Measurements from ENCODE around the gene DMD.

DMD gene

GRCh38 chrX:31252133-31252532 is 1959.2 kb downstream of the DMD start:
- no peak for DNase-seq

GRCh38 chrX:31251336-31251735 is 1960.0 kb downstream of the DMD start:
- DNase-seq, result no peak

GRCh38 chrX:31245714-31246113 is 1965.6 kb downstream of the DMD start:
- no peak for DNase-seq

GRCh38 chrX:31243804-31244203 is 1967.5 kb downstream of the DMD start:
- DNase-seq, result no peak

- no peak for DNase-seq
Observed at GRCh38 chrX:31240982-31241381, 1970.4 kb downstream of the DMD start.

GRCh38 chrX:31237189-31237588 is 1974.2 kb downstream of the DMD start:
- DNase-seq, result no peak

GRCh38 chrX:31236231-31236630 is 1975.1 kb downstream of the DMD start:
- DNase-seq, result no peak

GRCh38 chrX:31233941-31234496 is 1977.3 kb downstream of the DMD start:
- no peak for DNase-seq

- DNase-seq, result no peak
Observed at GRCh38 chrX:31232506-31232905, 1978.8 kb downstream of the DMD start.

- no peak for DNase-seq
Observed at GRCh38 chrX:31228909-31229308, 1982.4 kb downstream of the DMD start.

GRCh38 chrX:31228415-31228832 is 1982.9 kb downstream of the DMD start:
- DNase-seq, result no peak

GRCh38 chrX:31227250-31227649 is 1984.1 kb downstream of the DMD start:
- no peak for DNase-seq

GRCh38 chrX:31225819-31226218 is 1985.5 kb downstream of the DMD start:
- DNase-seq, result no peak

GRCh38 chrX:31224381-31225012 is 1986.9 kb downstream of the DMD start:
- no peak for DNase-seq

- DNase-seq, result no peak
Observed at GRCh38 chrX:31223817-31224216, 1987.5 kb downstream of the DMD start.

GRCh38 chrX:31222946-31223345 is 1988.4 kb downstream of the DMD start:
- DNase-seq, result no peak

- DNase-seq, result no peak
Observed at GRCh38 chrX:31219174-31219573, 1992.2 kb downstream of the DMD start.

GRCh38 chrX:31217084-31217483 is 1994.3 kb downstream of the DMD start:
- DNase-seq, result no peak

- no peak for DNase-seq
Observed at GRCh38 chrX:31215277-31215815, 1996.0 kb downstream of the DMD start.

GRCh38 chrX:31213941-31214340 is 1997.4 kb downstream of the DMD start:
- no peak for DNase-seq

GRCh38 chrX:31212856-31213748 is 1998.2 kb downstream of the DMD start:
- no peak for DNase-seq

- no peak for DNase-seq
Observed at GRCh38 chrX:31209005-31209628, 2002.2 kb downstream of the DMD start.

GRCh38 chrX:31201503-31201902 is 2009.8 kb downstream of the DMD start:
- DNase-seq, result no peak

All from activated CD4-positive, alpha-beta T cell treated with anti-CD3 and anti-CD28 coated beads for 4 hours (primary cell).